Mesendoderm (in vitro differentiated cells): Measurements from ENCODE around the gene ISM1.

Source experiments
- DNase-seq: peaks from one replicate; pipeline ENCODE4 v3.0.0; 2013
- H2AK5ac ChIP-seq: 2 replicates; pipeline ENCODE4 v1.6.1; 2013; ENCODE audit warnings: low read length, inconsistent platforms
- H2BK120ac ChIP-seq: 2 replicates; pipeline ENCODE4 v1.6.1; 2013; ENCODE audit warnings: low read depth, mild to moderate bottlenecking, low read length, moderate library complexity, mixed read lengths
- H2BK15ac ChIP-seq: replicated peaks from 2 replicates; pipeline ENCODE4 v1.6.1; 2013; ENCODE audit warnings: low read depth, mild to moderate bottlenecking, moderate library complexity
- H2BK5ac ChIP-seq: 2 replicates; pipeline ENCODE4 v1.6.1; 2013; ENCODE audit warnings: low read length, inconsistent platforms
- H3K18ac ChIP-seq: 2 replicates; pipeline ENCODE4 v1.6.1; 2013; ENCODE audit warnings: mild to moderate bottlenecking, low read length, mixed read lengths
- H3K23ac ChIP-seq: one replicate; pipeline ENCODE4 v1.6.1; 2013; ENCODE audit warnings: low read length
- H3K27ac ChIP-seq: 2 replicates; pipeline ENCODE4 v1.5.1; 2013; ENCODE audit warnings: low read depth, mild to moderate bottlenecking, inconsistent platforms, low read length, moderate library complexity
- H3K27me3 ChIP-seq: 2 replicates; pipeline ENCODE4 v1.6.1; 2013; ENCODE audit warnings: low read length, control low read depth, mild to moderate bottlenecking, inconsistent platforms; ENCODE audit not compliant: insufficient read depth, poor library complexity
- H3K36me3 ChIP-seq: 2 replicates; pipeline ENCODE4 v1.6.1; 2013; ENCODE audit warnings: low read length, inconsistent platforms; ENCODE audit not compliant: control insufficient read depth, insufficient read depth
- H3K4ac ChIP-seq: one replicate; pipeline ENCODE4 v1.6.1; 2013; ENCODE audit warnings: low read depth, mild to moderate bottlenecking, low read length, moderate library complexity
- H3K4me1 ChIP-seq: 2 replicates; pipeline ENCODE4 v1.6.1; 2013; ENCODE audit warnings: low read depth, low read length, inconsistent platforms; ENCODE audit not compliant: control insufficient read depth
- H3K4me2 ChIP-seq: 2 replicates; pipeline ENCODE4 v1.6.1; 2013; ENCODE audit warnings: low read length
- H3K4me3 ChIP-seq: 2 replicates; pipeline ENCODE4 v1.5.1; 2013; ENCODE audit warnings: mild to moderate bottlenecking, low read length
- H3K56ac ChIP-seq: one replicate; pipeline ENCODE4 v1.6.1; 2013; ENCODE audit warnings: low read length
- H3K79me1 ChIP-seq: 2 replicates; pipeline ENCODE4 v1.6.1; 2013; ENCODE audit warnings: low read length, inconsistent platforms
- H3K79me2 ChIP-seq: 2 replicates; pipeline ENCODE4 v1.6.1; 2013; ENCODE audit warnings: mild to moderate bottlenecking, low read length; ENCODE audit not compliant: control insufficient read depth, insufficient read depth
- H3K9ac ChIP-seq: 2 replicates; pipeline ENCODE4 v1.6.1; 2013; ENCODE audit warnings: low read length, inconsistent platforms
- H4K5ac ChIP-seq: one replicate; pipeline ENCODE4 v1.6.1; 2013; ENCODE audit warnings: low read length
- H4K8ac ChIP-seq: one replicate; pipeline ENCODE4 v1.6.1; 2013; ENCODE audit warnings: low read depth, mild to moderate bottlenecking, control low read depth, low read length, moderate library complexity
- WGBS: extraction: QIAGEN DNeasy Blood & Tissue Kit; methylation state at CpG from one replicate; pipeline ENCODE4 v1.1.7; 2013; ENCODE audit warnings: low lambda C conversion rate, missing lambda C conversion rate; ENCODE audit not compliant: insufficient coverage; ENCODE audit errors: extremely low coverage; 5-methylcytosine and 5-hydroxymethylcytosine counted together

Gene ISM1

GRCh38 chr20:13333793-13334192 is 112.7 kb downstream of the ISM1 start:
- H2BK120ac ChIP-seq = no peak overlapping the region
- no peak overlapping the region for H2BK15ac ChIP-seq
- no peak overlapping the region for H4K5ac ChIP-seq
- H2AK5ac ChIP-seq = no peak overlapping the region
- no peak overlapping the region for H3K4me2 ChIP-seq
- no peak overlapping the region for H3K18ac ChIP-seq
- no peak overlapping the region for H3K23ac ChIP-seq
- no peak overlapping the region for H3K27ac ChIP-seq
- peaks cover 9% of the 10 kb centered on the region for H3K4me1 ChIP-seq
- H3K56ac ChIP-seq = no peak overlapping the region
- H3K27me3 ChIP-seq = no peaks in the 10 kb centered on the region
- H3K9ac ChIP-seq = no peak overlapping the region
- DNase-seq = no peak
- H3K36me3 ChIP-seq = no peaks in the 10 kb centered on the region
- H3K79me2 ChIP-seq = no peaks in the 10 kb centered on the region
- H3K4ac ChIP-seq = no peak overlapping the region
- WGBS = no CpG with 5 or more reads among the region's 3 CpGs
- no peak overlapping the region for H2BK5ac ChIP-seq
- no peak overlapping the region for H4K8ac ChIP-seq
- no peaks in the 10 kb centered on the region for H3K79me1 ChIP-seq
- no peak overlapping the region for H3K4me3 ChIP-seq

GRCh38 chr20:13336308-13337089 is 115.4 kb downstream of the ISM1 start:
- no peak overlapping the region for H4K5ac ChIP-seq
- no peak overlapping the region for H2BK5ac ChIP-seq
- H3K79me1 ChIP-seq = no peaks in the 10 kb centered on the region
- no peak overlapping the region for H3K23ac ChIP-seq
- no peaks in the 10 kb centered on the region for H3K36me3 ChIP-seq
- H3K79me2 ChIP-seq = no peaks in the 10 kb centered on the region
- peaks cover 9% of the 10 kb centered on the region for H3K4me1 ChIP-seq
- no peak overlapping the region for H3K9ac ChIP-seq
- no peak overlapping the region for H4K8ac ChIP-seq
- no peak overlapping the region for H2BK15ac ChIP-seq
- H3K4me2 ChIP-seq = no peak overlapping the region
- no peak overlapping the region for H3K4ac ChIP-seq
- H3K18ac ChIP-seq = no peak overlapping the region
- no peak overlapping the region for H3K56ac ChIP-seq
- no CpG with 5 or more reads among the region's 4 CpGs for WGBS
- H2BK120ac ChIP-seq = no peak overlapping the region
- H3K4me3 ChIP-seq = no peak overlapping the region
- H3K27me3 ChIP-seq = no peaks in the 10 kb centered on the region
- no peak overlapping the region for H3K27ac ChIP-seq
- no peak for DNase-seq
- H2AK5ac ChIP-seq = no peak overlapping the region

GRCh38 chr20:13337090-13337784 is 116.2 kb downstream of the ISM1 start:
- Histone ChIP-seq H3K4me2 (no peak overlapping the region), H2BK15ac (no peak overlapping the region), H2AK5ac (no peak overlapping the region), H3K23ac (no peak overlapping the region), H3K79me1 (no peaks in the 10 kb centered on the region), H4K5ac (no peak overlapping the region), H3K4me3 (no peak overlapping the region), H3K18ac (no peak overlapping the region), H3K79me2 (no peaks in the 10 kb centered on the region), H2BK120ac (no peak overlapping the region), H3K56ac (no peak overlapping the region), H3K36me3 (no peaks in the 10 kb centered on the region), H3K9ac (no peak overlapping the region), H4K8ac (no peak overlapping the region), H3K27me3 (no peaks in the 10 kb centered on the region), H3K27ac (no peak overlapping the region), H3K4ac (no peak overlapping the region), H2BK5ac (no peak overlapping the region), H3K4me1 (peaks cover 9% of the 10 kb centered on the region)
- no CpG with 5 or more reads among the region's 6 CpGs for WGBS
- DNase-seq = no peak

- H2AK5ac ChIP-seq = no peak overlapping the region
- no peaks in the 10 kb centered on the region for H3K36me3 ChIP-seq
- no peak overlapping the region for H3K27ac ChIP-seq
- no peak overlapping the region for H2BK120ac ChIP-seq
- WGBS = no CpG with 5 or more reads among the region's 2 CpGs
- H3K56ac ChIP-seq = no peak overlapping the region
- no peak overlapping the region for H3K4me3 ChIP-seq
- H3K4me2 ChIP-seq = no peak overlapping the region
- H3K4ac ChIP-seq = no peak overlapping the region
- H3K23ac ChIP-seq = no peak overlapping the region
- no peak overlapping the region for H3K9ac ChIP-seq
- H2BK15ac ChIP-seq = no peak overlapping the region
- no peaks in the 10 kb centered on the region for H3K27me3 ChIP-seq
- H3K79me1 ChIP-seq = no peaks in the 10 kb centered on the region
- H3K79me2 ChIP-seq = no peaks in the 10 kb centered on the region
- no peak overlapping the region for H3K18ac ChIP-seq
- peaks cover 9% of the 10 kb centered on the region for H3K4me1 ChIP-seq
- H4K8ac ChIP-seq = no peak overlapping the region
- DNase-seq = no peak
- no peak overlapping the region for H4K5ac ChIP-seq
- H2BK5ac ChIP-seq = no peak overlapping the region
Observed at GRCh38 chr20:13338097-13338661, 117.1 kb downstream of the ISM1 start.

- Histone ChIP-seq H3K27ac (no peak overlapping the region), H4K8ac (no peak overlapping the region)
Observed at GRCh38 chr20:13338999-13339411, 117.9 kb downstream of the ISM1 start.

More at GRCh38 chr20:13338999-13339411, 117.9 kb downstream of the ISM1 start:
- H3K4me2 ChIP-seq = no peak overlapping the region
- no peak overlapping the region for H3K23ac ChIP-seq
- H3K4ac ChIP-seq = no peak overlapping the region
- H3K27me3 ChIP-seq = no peaks in the 10 kb centered on the region
- H4K5ac ChIP-seq = no peak overlapping the region
- H2AK5ac ChIP-seq = no peak overlapping the region
- no CpG with 5 or more reads among the region's 3 CpGs for WGBS
- H3K4me1 ChIP-seq = peaks cover 7% of the 10 kb centered on the region
- H3K79me1 ChIP-seq = no peaks in the 10 kb centered on the region
- H2BK15ac ChIP-seq = no peak overlapping the region
- H2BK120ac ChIP-seq = no peak overlapping the region
- H3K18ac ChIP-seq = no peak overlapping the region
- no peak overlapping the region for H3K56ac ChIP-seq
- no peak overlapping the region for H3K9ac ChIP-seq
- no peaks in the 10 kb centered on the region for H3K79me2 ChIP-seq
- H3K4me3 ChIP-seq = no peak overlapping the region
- no peaks in the 10 kb centered on the region for H3K36me3 ChIP-seq
- H2BK5ac ChIP-seq = no peak overlapping the region
- no peak for DNase-seq
